Upper lobe of left lung (tissue), 4 donors: Measurements from ENCODE around the gene TFCP2L1.

Source experiments
- CTCF ChIP-seq, 6 experiments: fragments of 450-650 bp in 4 of 6; fragments of 200-600 bp in 2 of 6; sonication (generic) in 2 of 6; IDR thresholded peaks; one replicate each; pipeline ENCODE4 v1.5.1; 2016 to 2019; ENCODE audit warnings: antibody characterized with exemption in 6 of 6
- EP300 ChIP-seq, 4 donors: sonication (generic); formaldehyde crosslinking; IDR thresholded peaks; one replicate each; pipeline ENCODE4 v1.5.1; 2017; ENCODE audit warnings: antibody characterized with exemption in 4 of 4, control low read depth in 2 of 4
- POLR2A ChIP-seq, 4 donors: fragments of 450-650 bp; IDR thresholded peaks; one replicate each; pipeline ENCODE4 v1.5.1; 2016 to 2017; ENCODE audit warnings: antibody characterized with exemption in 4 of 4, mild to moderate bottlenecking in 2 of 4
- POLR2AphosphoS5 ChIP-seq, 2 donors: sonication (generic); formaldehyde crosslinking; IDR thresholded peaks; one replicate each; pipeline ENCODE4 v1.5.1; 2017; ENCODE audit warnings: antibody characterized with exemption in 2 of 2

DNA sequence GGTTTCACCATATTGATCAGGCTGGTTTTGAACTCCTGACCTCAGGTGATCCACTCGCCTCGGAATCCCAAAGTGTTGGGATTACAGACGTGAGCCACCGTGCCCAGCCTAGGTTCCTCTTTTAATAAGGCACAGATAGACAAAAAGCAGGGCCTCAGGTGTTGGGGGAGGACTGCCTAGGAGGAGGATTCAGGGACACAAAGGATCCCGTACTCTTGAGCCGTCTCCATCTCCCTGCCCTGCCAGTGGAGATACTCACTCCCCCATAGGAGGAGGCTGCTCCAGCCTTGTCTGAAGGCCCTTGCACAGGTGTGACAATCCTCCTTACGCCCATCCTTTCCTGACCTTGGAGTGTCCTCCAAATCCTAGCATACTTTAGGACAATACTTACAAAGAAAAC is 32.0 kb upstream of the TFCP2L1 start:
- TF ChIP-seq CTCF (IDR thresholded peaks at IDR 0.05) (no peak), POLR2A (IDR thresholded peaks at IDR 0.05) (no peak), EP300 (IDR thresholded peaks at IDR 0.05) (no peak), POLR2AphosphoS5 (IDR thresholded peaks at IDR 0.05) (no peak)
